Measurements from ENCODE around the gene SNCA.

GRCh38 chr4:89879215-89879614, 42.3 kb upstream of the SNCA start:
- TF ChIP-seq CTCF (IDR thresholded peaks at IDR 0.05; ENCODE audit: low read depth, low read length, poor library complexity, severe bottlenecking) (no peak), EZH2phosphoT487 (IDR thresholded peaks at IDR 0.05; ENCODE audit: borderline replicate concordance, low read length) (no peak)
